ENCODE measurements around the gene MPHOSPH9. TPM values are rescaled to one million over a fixed set of nuclear protein-coding genes. Genes with fewer than 3 reads are reported as not detected.
"Not testable (repeated sequence)": the region's sequence is repeated elsewhere in the genome, so short reads cannot be mapped to it uniquely, and the experiment has no call there.

MPHOSPH9 gene
- total and polyA plus RNA-seq, 12 donors = 11.7 to 61.7 (median 23.5) TPM

GRCh38 chr12:123254853-123255446 is 22.0 kb upstream of the MPHOSPH9 start:
- Histone ChIP-seq H3K4me1 (replicated peaks in 1 of 2) (peaks cover 9 to 13% of the 10 kb centered on the region in 2 donors), H3K9me3 (replicated peaks in 1 of 3) (no peaks in the 10 kb centered on the region), H3K27me3 (no peaks in the 10 kb centered on the region), H3K27ac (no peak overlapping the region), H3K36me3 (replicated peaks in 1 of 2) (peaks cover 0 to 59% of the 10 kb centered on the region in 2 donors), H3K4me3 (no peak overlapping the region)
- no peak for TF ChIP-seq POLR2A (IDR thresholded peaks at IDR 0.05)
- TF ChIP-seq CTCF (IDR thresholded peaks at IDR 0.05) = no peak
- intact Hi-C loops (cut with DNase I) = no loop called here
- no peak for DNase-seq
- WGBS, 4 donors = 72 to 85% (median 77%) methylated on average over 5 of the region's 5 CpGs

- no peak for TF ChIP-seq CTCF (IDR thresholded peaks at IDR 0.05)
- TF ChIP-seq POLR2A (IDR thresholded peaks at IDR 0.05) = no peak
- H3K4me1 ChIP-seq (replicated peaks in 1 of 2) = peaks cover 9 to 13% of the 10 kb centered on the region in 2 donors
- H3K27me3 ChIP-seq = no peaks in the 10 kb centered on the region
- peaks cover 0 to 50% of the 10 kb centered on the region in 2 donors for H3K36me3 ChIP-seq (replicated peaks in 1 of 2)
- intact Hi-C loops (cut with DNase I) = no loop called here
- 81 to 84% (median 83%) methylated on average over 23 to 24 of the region's 24 CpGs for WGBS, 4 donors
- peak in 1 of 7 donors; percentile 50 for DNase-seq
- no peaks in the 10 kb centered on the region for H3K9me3 ChIP-seq (replicated peaks in 1 of 3)
- H3K4me3 ChIP-seq = no peak overlapping the region
- H3K27ac ChIP-seq = no peak overlapping the region
Observed at GRCh38 chr12:123253641-123254459, 20.9 kb upstream of the MPHOSPH9 start.

- H3K27me3 ChIP-seq; intact Hi-C loops (cut with DNase I); DNase-seq; H3K27ac ChIP-seq; H3K4me3 ChIP-seq; H3K9me3 ChIP-seq (replicated peaks in 1 of 3): not testable (repeated sequence)
- peaks cover 9 to 13% of the 10 kb centered on the region in 2 donors for H3K4me1 ChIP-seq (replicated peaks in 1 of 2)
- WGBS, 4 donors = 75 to 78% (median 76%) methylated on average over 8 to 9 of the region's 9 CpGs
- peaks cover 0 to 40% of the 10 kb centered on the region in 2 donors for H3K36me3 ChIP-seq (replicated peaks in 1 of 2)
Observed at GRCh38 chr12:123252365-123252764, 19.4 kb upstream of the MPHOSPH9 start.

GRCh38 chr12:123251403-123252076 is 18.6 kb upstream of the MPHOSPH9 start:
- DNase-seq = no peak
- 82 to 90% (median 84%) methylated on average over 7 to 8 of the region's 8 CpGs for WGBS, 4 donors
- peak overlapping the region in 1 of 5 donors; percentile 55 for H3K27ac ChIP-seq

More at GRCh38 chr12:123251403-123252076, 18.6 kb upstream of the MPHOSPH9 start:
- intact Hi-C loops (cut with DNase I) = no loop called here
- Histone ChIP-seq H3K9me3 (replicated peaks in 1 of 3) (no peaks in the 10 kb centered on the region), H3K27me3 (no peaks in the 10 kb centered on the region), H3K4me3 (no peak overlapping the region), H3K36me3 (replicated peaks in 1 of 2) (peaks cover 0 to 32% of the 10 kb centered on the region in 2 donors), H3K4me1 (replicated peaks in 1 of 2) (peaks cover 9 to 13% of the 10 kb centered on the region in 2 donors)
- TF ChIP-seq CTCF (IDR thresholded peaks at IDR 0.05) (no peak), POLR2A (IDR thresholded peaks at IDR 0.05) (no peak)
